Fibroblast of the aortic adventitia (primary cell): ENCODE results near the gene RCBTB1. TPM values are rescaled to one million over a fixed set of nuclear protein-coding genes. Genes with fewer than 3 reads are reported as not detected.

Experiments used
- total RNA-seq: library from RNA; depleted of rRNA; stranded (reverse); fragments of >200 nt; gene quantifications from 2 replicates; pipeline ENCODE4 v1.2.3, GENCODE V29; 2012; ENCODE audit warnings: low replicate concordance

Gene RCBTB1
- total RNA-seq, 1 donor, result 24.0 TPM

Other genes starting within 250 kb of the RCBTB1 start
- gene CAB39L, start 141.5 kb downstream of the RCBTB1 start, total RNA-seq, result 19.9 and 23.3 TPM in 2 replicates
- 6.1 and 11.0 TPM in 2 replicates for gene SETDB2, start 141.3 kb downstream of the RCBTB1 start, total RNA-seq
- 13.3 and 33.7 TPM in 2 replicates for gene PHF11, start 89.6 kb downstream of the RCBTB1 start, total RNA-seq
- gene ARL11, start 42.9 kb upstream of the RCBTB1 start, total RNA-seq, result not detected in 2 replicates
- gene EBPL, start 105.9 kb upstream of the RCBTB1 start, total RNA-seq, result 37.1 and 47.0 TPM in 2 replicates
- gene KPNA3, start 207.1 kb upstream of the RCBTB1 start, total RNA-seq, result 20.3 and 46.6 TPM in 2 replicates